ENCODE results near the gene TSPAN1.

TSPAN1 gene

DNA sequence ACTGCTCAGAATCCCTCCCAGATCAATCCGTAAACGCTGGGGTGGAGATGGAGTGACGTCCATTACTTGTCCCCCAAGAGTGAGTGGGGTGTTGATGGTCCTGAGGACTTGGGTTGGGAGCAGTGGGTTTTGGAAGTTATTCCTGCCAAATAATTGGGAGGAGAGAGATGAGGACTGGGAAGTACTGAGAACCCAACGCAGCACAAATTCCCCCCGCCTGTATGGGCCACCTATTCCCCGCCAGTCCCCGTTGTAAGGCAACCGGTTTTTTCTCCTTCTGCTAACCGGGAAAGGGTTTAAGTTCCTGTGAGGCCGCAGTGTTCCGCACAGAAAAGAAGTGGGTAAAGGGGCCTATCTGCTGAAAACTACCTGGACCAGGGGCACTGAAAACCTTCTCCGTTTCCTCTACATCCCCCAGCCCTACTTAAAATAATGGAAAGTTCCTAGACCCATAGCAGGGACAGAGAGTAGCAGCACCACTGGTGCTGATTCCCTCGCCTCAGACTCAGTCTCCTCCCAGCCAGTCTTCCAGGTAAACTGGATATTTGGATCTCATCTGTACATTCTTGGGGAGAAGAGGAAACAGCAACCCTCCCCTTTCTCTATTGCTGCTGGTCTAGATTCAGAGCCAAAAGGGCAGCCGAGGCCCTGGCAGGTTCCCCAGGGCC lies 29.0 kb downstream of the TSPAN1 start:
- peak overlapping the region; percentile 80 for H3K4me3 ChIP-seq (ENCODE audit: low read length)
- TF ChIP-seq, protein P1, sequence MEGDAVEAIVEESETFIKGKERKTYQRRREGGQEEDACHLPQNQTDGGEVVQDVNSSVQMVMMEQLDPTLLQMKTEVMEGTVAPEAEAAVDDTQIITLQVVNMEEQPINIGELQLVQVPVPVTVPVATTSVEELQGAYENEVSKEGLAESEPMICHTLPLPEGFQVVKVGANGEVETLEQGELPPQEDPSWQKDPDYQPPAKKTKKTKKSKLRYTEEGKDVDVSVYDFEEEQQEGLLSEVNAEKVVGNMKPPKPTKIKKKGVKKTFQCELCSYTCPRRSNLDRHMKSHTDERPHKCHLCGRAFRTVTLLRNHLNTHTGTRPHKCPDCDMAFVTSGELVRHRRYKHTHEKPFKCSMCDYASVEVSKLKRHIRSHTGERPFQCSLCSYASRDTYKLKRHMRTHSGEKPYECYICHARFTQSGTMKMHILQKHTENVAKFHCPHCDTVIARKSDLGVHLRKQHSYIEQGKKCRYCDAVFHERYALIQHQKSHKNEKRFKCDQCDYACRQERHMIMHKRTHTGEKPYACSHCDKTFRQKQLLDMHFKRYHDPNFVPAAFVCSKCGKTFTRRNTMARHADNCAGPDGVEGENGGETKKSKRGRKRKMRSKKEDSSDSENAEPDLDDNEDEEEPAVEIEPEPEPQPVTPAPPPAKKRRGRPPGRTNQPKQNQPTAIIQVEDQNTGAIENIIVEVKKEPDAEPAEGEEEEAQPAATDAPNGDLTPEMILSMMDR (conservative IDR thresholded peaks at IDR 0.05; ENCODE audit: low read length): no peak
- DNase-seq (ENCODE audit: low read depth): no peak

DNA sequence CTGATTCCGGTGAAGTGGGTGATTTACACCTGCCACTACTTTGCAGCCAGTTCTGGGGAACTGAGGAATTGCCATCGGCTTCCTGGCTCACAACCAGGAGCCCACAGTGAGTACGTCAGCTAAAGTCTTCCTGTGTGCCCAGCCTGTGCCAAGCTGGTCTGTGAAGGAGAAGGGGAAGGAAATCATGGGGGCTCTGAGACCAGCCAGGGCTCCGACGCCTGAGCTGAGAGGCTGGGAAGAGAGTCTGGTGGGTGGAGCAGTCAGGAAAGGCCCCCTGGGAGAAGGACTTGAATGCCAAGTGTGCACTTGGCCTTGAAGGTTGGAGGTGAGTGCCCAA lies 29.5 kb downstream of the TSPAN1 start:
- peak overlapping the region; percentile 80 for H3K4me3 ChIP-seq (ENCODE audit: low read length)
- no peak for DNase-seq (ENCODE audit: low read depth)
- TF ChIP-seq, protein P1 (conservative IDR thresholded peaks at IDR 0.05; ENCODE audit: low read length): no peak

DNA sequence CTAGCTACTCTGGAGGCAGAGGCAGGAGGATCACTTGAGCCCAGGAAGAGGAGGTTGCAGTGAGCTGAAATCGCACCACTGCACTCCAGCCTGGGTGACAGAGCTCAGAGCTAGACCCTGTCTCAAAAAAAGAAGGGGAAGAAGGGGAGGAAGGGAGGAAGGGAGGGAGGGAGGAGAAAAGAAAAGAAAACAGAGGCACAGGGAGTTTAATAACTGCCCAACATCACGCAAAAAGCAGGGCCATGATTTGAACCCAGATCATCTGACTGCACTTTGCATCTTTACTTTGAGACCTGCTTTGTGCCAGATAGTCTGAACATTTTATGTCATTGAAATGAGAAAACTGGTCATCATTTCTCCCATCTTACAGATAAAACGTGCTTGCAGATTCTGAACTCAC lies 30.3 kb downstream of the TSPAN1 start:
- TF ChIP-seq, protein P1 (conservative IDR thresholded peaks at IDR 0.05; ENCODE audit: low read length): no peak
- no peak overlapping the region for H3K4me3 ChIP-seq (ENCODE audit: low read length)
- no peak for DNase-seq (ENCODE audit: low read depth)

DNA sequence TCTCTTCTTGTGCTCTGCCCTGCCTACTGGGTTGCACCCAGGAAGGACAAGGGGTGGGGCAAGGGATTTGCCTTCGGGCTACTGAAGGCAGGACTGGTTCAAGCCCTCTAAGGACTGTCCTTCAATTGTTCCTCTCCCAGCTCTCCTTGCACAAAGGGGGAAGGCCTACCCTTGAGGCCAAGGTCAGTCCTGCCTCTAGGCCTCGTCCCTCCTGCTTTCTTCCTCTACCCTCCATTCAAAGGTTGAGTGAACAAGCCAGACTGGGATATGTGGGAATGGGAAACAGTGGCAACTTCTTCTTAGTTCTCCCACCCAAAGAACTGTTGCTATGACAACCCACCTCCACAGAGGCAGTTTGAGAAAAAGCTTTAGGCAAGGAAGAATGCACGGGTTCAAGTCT lies 30.9 kb downstream of the TSPAN1 start:
- H3K4me3 ChIP-seq (ENCODE audit: low read length): no peak overlapping the region
- TF ChIP-seq, protein P1 (conservative IDR thresholded peaks at IDR 0.05; ENCODE audit: low read length): no peak
- DNase-seq (ENCODE audit: low read depth): no peak

DNA sequence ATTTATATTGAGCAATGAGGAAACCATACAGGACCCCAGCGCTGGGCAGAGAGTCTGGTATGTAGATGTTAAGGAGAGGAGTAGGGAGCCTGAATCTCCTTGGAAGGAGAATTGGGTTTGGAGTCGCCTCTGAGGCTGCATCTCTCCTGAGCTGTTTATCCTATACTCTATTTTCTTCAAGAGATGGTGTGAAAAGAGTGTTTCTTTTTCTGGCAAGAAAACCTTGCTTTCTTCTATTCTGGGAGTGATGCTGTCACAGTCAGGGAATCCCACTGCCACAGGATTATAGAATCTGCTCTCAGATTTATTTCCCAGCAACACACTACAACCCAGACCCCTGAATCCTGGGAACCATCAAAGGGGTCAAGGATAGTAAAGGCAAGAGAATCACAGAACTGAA lies 31.5 kb downstream of the TSPAN1 start:
- H3K4me3 ChIP-seq (ENCODE audit: low read length): no peak overlapping the region
- no peak for DNase-seq (ENCODE audit: low read depth)
- TF ChIP-seq, protein P1 (conservative IDR thresholded peaks at IDR 0.05; ENCODE audit: low read length): no peak

DNA sequence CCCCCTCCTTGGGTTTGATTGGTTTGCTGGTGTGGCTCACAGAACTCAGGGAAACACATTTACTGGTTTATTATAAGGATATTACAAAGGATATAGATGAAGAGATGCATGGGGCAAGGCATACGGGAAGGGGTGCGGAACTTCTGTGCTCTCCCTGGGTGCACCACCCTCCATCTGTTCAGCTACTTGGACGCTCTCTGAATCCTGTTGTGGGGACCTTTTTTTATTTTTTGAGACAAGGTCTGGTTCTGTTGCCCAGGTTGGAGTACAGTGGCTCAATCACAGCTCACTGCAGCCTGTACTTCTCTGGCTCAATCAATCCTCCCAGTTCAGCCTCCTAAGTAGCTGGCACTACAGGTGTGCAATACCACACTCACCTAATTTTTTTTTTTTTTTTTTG lies 35.7 kb downstream of the TSPAN1 start:
- TF ChIP-seq, protein P1 (conservative IDR thresholded peaks at IDR 0.05; ENCODE audit: low read length): no peak
- no peak for DNase-seq (ENCODE audit: low read depth)
- H3K4me3 ChIP-seq (ENCODE audit: low read length): no peak overlapping the region

DNA sequence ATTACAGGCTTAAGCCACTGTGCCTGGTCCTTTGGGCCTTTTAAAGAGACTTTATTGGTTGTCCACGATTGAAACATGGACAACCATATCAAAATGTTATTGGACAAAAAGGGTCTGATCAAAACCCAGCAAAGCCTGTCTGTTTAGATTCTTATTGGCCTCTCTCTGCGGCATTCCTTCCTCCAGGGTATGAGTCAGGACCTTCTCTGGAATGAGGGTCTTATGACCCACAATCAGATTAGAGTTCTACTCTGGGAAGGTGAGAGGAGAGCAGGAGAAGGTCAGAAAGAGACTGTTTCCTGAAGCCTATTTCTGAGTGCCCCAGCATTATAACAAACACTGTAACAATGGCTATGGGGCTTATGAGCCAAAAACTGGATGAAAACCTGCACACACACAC lies 36.2 kb downstream of the TSPAN1 start:
- TF ChIP-seq, protein P1 (conservative IDR thresholded peaks at IDR 0.05; ENCODE audit: low read length): no peak
- H3K4me3 ChIP-seq (ENCODE audit: low read length): no peak overlapping the region
- no peak for DNase-seq (ENCODE audit: low read depth)
